Measurements from ENCODE around the gene PPIF. TPM values are rescaled to one million over a fixed set of nuclear protein-coding genes. Genes with fewer than 3 reads are reported as not detected.

Gene PPIF
- total RNA-seq, 1 experiment from 2014 or later: 50.7 TPM

GRCh38 chr10:79313911-79314439, 33.3 kb upstream of the PPIF start:
- no peak for DNase-seq (ENCODE audit: low read depth)

- peak; percentile 46 for DNase-seq (ENCODE audit: low read depth)
Observed at GRCh38 chr10:79314761-79315601, 32.3 kb upstream of the PPIF start.

GRCh38 chr10:79315602-79315920, 31.7 kb upstream of the PPIF start:
- DNase-seq (ENCODE audit: low read depth): no peak

GRCh38 chr10:79316671-79317431, 30.4 kb upstream of the PPIF start:
- peak; percentile 66 for DNase-seq (ENCODE audit: low read depth)

DNA sequence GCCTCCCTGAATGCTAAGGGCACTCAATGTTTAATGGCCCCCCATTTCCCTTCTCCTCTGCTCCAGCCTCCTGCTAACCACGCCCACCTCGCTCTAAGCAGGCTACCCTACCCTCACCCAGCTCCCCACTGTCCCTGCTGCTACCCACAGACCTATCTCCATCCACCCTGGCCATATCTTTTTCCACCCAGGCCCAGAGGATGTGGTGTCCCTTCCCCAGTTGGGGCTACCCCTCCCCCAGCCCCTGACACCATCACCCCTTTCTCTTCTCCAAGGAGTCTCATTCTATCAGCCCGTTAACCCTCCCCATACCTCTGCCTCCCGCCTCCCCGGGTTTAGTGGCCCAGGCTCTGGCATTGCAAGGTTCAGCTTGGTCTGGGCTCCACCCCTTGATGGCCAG, 28.9 kb upstream of the PPIF start:
- DNase-seq (ENCODE audit: low read depth): no peak

DNA sequence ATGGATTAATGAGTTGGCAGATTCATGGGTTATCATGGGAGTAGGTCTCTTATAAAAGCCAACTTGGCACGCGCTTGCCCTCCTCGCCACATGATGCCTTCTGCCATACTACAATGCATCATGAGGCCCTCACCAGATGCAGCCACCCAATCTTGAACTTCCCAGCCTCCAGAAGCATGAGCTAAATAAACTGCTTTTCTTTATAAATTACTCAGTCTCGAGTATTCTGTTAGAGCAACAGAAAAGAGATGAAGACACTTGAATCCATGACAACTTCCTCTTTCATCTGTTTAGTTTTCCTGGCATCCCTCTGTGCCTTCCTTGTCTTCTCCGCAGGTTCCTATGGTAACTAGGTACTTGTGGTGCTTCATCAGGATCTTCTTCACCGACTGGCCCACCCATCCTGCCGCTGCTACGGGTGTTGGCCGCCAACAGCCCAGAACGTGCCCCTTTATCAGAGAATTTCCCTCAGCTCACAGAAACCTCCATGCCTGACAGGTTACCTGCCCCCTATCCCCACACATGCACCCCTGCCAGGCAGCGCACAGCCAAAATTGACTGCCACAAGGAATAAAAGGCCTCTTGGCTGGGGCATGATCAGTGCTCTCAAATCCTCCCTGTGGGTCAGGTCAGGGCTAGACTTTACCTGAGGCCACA, 28.0 kb upstream of the PPIF start:
- DNase-seq (ENCODE audit: low read depth): no peak

- DNase-seq (ENCODE audit: low read depth): no peak
Observed at GRCh38 chr10:79320316-79320715, 27.0 kb upstream of the PPIF start.

- peak; percentile 98 for DNase-seq (ENCODE audit: low read depth)
Observed at GRCh38 chr10:79320820-79321493, 26.3 kb upstream of the PPIF start.

DNA sequence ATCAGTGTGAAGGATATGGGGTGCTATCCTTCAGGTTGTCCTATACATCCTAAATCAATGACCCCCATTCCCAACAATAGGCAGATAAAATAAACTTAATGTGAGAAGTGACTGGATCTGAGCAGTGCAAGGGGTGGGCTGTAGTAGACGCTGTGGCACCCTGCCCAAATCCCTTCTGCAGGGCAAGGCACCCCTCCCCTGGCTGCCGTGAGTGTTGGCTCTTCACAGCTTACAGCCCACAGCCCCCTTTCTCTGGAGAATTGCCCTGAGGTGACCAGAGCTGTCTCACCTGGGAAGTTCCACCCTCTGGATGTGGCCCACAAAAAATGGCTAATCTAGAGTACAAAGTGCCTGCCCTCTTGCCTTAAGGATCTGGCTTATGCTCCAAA, 25.8 kb upstream of the PPIF start:
- no peak for DNase-seq (ENCODE audit: low read depth)

DNA sequence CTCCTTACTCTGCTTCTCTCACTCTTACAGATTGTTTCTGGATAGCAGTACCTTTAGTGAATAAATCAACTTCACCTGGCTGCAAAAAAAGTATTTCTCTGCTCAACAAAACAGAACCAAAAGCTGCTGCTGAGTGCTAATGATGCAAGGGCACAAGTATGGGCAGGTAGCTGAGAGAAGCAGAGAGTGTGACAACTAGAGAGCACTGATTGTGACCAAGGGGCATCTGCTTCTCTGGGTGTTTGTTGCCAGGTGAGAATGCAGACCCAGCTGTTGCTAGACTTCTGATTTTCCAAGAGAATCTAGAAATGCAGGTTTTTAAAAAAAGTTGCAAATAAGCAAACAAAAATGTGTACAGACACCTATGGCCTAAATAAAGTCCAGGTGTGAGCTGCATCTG, 25.3 kb upstream of the PPIF start:
- DNase-seq (ENCODE audit: low read depth): no peak

- DNase-seq (ENCODE audit: low read depth): peak; percentile 96
Observed at GRCh38 chr10:79322616-79323543, 24.4 kb upstream of the PPIF start.

DNA sequence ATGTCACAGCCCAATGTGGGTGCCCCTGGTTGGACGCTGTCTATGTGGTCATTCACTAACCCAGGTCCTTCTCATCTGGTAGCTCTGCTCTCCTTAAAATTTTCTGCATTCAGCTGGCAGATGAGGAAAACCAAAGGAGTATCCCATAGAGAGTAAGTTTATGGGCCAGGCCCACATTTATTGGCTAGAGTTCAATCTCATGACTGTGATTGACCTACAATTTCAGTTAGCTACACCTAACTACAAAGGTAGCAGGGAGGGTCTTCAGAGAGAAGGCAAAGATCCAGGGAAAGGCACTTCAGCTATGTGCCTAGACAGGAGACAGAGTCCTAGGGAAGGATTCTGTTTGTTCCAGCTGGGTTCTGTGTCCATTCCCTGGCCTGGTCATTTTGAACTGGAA, 23.7 kb upstream of the PPIF start:
- DNase-seq (ENCODE audit: low read depth): no peak

DNA sequence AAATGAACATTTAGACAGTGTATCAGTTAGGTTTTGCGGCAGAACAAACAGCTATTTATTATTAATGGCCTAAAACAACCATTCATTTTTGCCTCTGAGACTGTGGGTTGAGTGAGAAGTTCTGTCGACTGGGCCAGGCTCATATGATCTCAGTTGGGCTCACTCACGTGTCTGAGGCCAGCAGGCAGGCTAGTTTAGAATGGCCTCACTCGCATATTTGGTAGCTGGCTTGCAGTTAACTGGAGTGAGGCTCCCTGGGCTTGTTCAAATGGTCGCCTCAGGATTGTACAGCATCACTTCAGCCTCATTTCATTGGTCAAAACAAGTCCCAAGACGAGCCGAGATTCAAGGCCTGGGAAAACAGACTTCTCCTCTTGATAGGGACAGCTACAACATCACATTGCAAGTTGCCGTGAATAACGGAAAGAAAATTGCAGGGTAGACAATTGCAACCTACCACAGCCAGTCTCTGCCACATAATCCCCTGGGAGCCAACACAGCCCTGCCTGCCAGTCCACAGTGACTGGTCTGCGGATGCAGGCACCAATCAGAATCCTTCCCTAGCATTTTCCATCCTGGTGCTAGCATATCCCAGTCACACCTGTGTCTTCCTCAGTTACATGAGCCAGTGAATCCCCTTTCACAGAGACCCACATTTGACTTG, 23.1 kb upstream of the PPIF start:
- no peak for DNase-seq (ENCODE audit: low read depth)

- no peak for DNase-seq (ENCODE audit: low read depth)
Observed at GRCh38 chr10:79326361-79327089, 20.7 kb upstream of the PPIF start.

- DNase-seq (ENCODE audit: low read depth): no peak
Observed at GRCh38 chr10:79327090-79327457, 20.2 kb upstream of the PPIF start.

DNA sequence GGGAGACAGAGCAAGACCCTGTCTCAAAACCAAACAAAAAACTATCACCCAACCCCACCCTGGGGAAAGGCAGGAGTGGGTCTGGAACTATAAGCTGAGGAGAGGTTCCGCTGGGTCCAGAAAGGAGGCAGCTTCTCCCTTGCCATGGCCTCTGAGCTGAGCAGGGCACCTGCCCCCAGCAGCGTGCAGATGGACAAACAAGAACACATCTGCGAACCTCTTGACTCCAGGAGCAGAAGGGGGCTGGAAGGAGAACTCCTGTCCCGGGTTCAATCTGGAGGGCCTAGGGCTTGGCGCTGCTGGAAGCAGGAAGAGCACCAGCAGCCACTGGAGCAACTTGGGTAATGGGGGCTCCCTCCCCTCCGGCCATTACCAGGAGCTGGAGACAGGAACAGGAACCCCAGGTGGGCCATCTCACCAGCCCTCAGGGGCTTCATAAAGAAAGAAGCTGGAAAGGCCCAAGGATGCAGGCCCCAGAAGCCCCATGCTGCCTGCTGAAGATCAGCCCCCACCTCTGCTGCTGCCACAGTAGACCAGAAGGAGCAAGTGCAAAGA, 19.0 kb upstream of the PPIF start:
- DNase-seq (ENCODE audit: low read depth): no peak

DNA sequence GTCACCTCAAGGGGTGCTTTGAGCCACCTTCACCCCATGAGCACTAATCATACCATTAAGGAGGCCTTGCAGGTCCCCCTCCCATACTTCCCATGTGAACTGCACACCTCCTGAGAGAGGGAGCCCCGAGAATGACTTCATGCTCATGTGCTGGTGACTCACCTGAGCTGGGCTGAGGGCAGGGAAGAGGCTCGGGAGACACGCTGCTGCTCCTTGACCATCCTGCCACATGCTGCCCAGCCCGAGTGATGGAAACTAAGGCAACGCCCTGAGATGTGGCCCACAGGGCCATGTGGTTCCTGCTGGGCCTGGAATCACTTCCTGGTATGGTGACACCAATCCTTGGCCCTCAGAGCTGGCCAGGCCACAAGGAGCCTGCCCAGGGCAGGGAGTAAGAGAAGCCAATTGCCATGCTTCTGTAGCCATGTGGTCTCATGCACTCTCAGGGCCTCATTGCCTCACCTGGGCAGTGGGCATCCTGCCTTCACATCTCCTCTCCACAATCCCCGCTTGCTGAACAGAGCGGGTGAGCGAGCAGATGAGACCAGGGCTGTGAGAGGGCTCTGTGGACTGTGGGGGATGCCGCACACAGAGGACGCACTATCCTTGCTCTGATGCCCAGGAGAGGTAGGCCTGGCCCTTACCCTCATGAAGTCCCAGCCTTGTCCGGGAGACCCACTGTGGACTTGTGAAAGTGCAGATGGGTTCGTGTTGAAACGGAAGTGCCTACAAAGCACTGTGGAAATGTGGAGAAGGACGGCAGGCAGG, 18.3 kb upstream of the PPIF start:
- DNase-seq (ENCODE audit: low read depth): peak; percentile 77

DNA sequence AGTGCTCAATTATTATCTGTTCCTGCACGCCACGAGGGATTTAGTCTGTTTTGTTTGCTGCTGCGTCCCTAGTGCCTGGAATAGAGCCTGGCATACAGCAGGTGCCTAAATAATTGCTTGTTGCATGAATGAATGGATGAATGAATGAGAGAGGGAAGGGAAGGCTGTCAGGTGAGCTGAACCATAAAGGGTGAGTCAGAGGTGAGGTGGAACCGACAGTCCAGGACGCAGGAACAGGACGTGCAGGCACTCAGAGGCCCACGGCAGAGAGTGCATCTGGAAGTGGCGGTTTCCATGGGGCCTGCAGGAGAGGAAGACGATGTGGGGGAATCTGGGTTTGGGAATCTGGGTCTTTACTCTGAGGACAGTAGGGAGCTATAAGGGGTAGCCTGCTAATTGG, 17.7 kb upstream of the PPIF start:
- no peak for DNase-seq (ENCODE audit: low read depth)

- peak; percentile 74 for DNase-seq (ENCODE audit: low read depth)
Observed at GRCh38 chr10:79331226-79331625, 16.0 kb upstream of the PPIF start.
